SU-DHL-6 (cell line): ENCODE measurements around the gene CDC42EP4.

Source experiments
- H2AFZ ChIP-seq: fragments of 200-600 bp; sonication (generic); 2 replicates; pipeline ENCODE4 v1.6.1; 2014; ENCODE audit warnings: low read depth, mild to moderate bottlenecking, moderate library complexity, mixed read lengths, antibody characterized with exemption, low read length; ENCODE audit not compliant: severe bottlenecking
- H3F3A ChIP-seq: fragments of 200-600 bp; shearing (Covaris generic); 2 replicates; pipeline ENCODE4 v1.6.0; 2016; ENCODE audit warnings: antibody characterized with exemption, mild to moderate bottlenecking; ENCODE audit not compliant: insufficient read depth
- H3K27ac ChIP-seq: fragments of 200-600 bp; sonication (generic); 2 replicates; pipeline ENCODE4 v1.5.1; 2016; ENCODE audit warnings: low read depth, mild to moderate bottlenecking, low read length, moderate library complexity, mixed read lengths
- H3K27me3 ChIP-seq: fragments of 200-600 bp; sonication (generic), shearing (Covaris generic); 2 replicates; pipeline ENCODE4 v1.6.0; 2014; ENCODE audit warnings: mild to moderate bottlenecking, low read length
- H3K36me3 ChIP-seq: fragments of 200-600 bp; sonication (generic); 2 replicates; pipeline ENCODE4 v1.6.1; 2014; ENCODE audit warnings: mild to moderate bottlenecking, low read length, mixed read lengths
- H3K4me2 ChIP-seq: fragments of 300-600, 200-600 bp; shearing (Covaris generic), sonication (generic); 2 replicates; pipeline ENCODE4 v1.6.0; 2014; ENCODE audit warnings: low read length, low read depth, mild to moderate bottlenecking; ENCODE audit not compliant: poor library complexity, severe bottlenecking
- H3K4me3 ChIP-seq: fragments of 200-600 bp; sonication (generic); 2 replicates; pipeline ENCODE4 v1.5.1; 2014; ENCODE audit warnings: antibody characterized with exemption, low read length, mild to moderate bottlenecking, mixed read lengths; ENCODE audit not compliant: insufficient read depth, poor library complexity, severe bottlenecking
- H3K79me2 ChIP-seq: fragments of 200-600 bp; sonication (generic); 2 replicates; pipeline ENCODE4 v1.6.1; 2014; ENCODE audit warnings: mild to moderate bottlenecking, low read length, moderate library complexity; ENCODE audit not compliant: insufficient read depth
- H3K9ac ChIP-seq: fragments of 200-600 bp; sonication (generic); 2 replicates; pipeline ENCODE4 v1.7.0; 2014; ENCODE audit warnings: mild to moderate bottlenecking, low read length
- H3K9me2 ChIP-seq: fragments of 200-600 bp; sonication (generic); replicated peaks from 2 replicates; pipeline ENCODE4 v1.6.1; 2014; ENCODE audit warnings: low read length; ENCODE audit not compliant: insufficient read depth
- H3K9me3 ChIP-seq: fragments of 200-600 bp; sonication (generic); 2 replicates; pipeline ENCODE4 v1.6.1; 2014; ENCODE audit warnings: low read length, mixed read lengths; ENCODE audit not compliant: insufficient read depth
- H4K20me1 ChIP-seq: fragments of 200-600 bp; sonication (generic); 2 replicates; pipeline ENCODE4 v1.6.1; 2014; ENCODE audit warnings: low read depth, mild to moderate bottlenecking, antibody characterized with exemption, low read length, moderate library complexity, mixed read lengths
- CTCF ChIP-seq: fragments of 200-600 bp; sonication (generic); IDR thresholded peaks from one replicate; pipeline ENCODE4 v1.5.1; 2017; ENCODE audit warnings: antibody characterized with exemption, mild to moderate bottlenecking, low read length, moderate library complexity; ENCODE audit not compliant: insufficient read depth, poor library complexity, severe bottlenecking
- EZH2phosphoT487 ChIP-seq: fragments of 200-600 bp; sonication (generic), shearing (Covaris generic); conservative IDR thresholded peaks from 2 replicates; pipeline ENCODE4 v1.6.1; 2018; ENCODE audit warnings: mild to moderate bottlenecking, antibody characterized with exemption, low read length, moderate library complexity, mixed read lengths

The CDC42EP4 gene

GRCh38 chr17:73251871-73252270 is 59.9 kb downstream of the CDC42EP4 start:
- Histone ChIP-seq H3K36me3 (peaks cover 5% of the 10 kb centered on the region; the same call in 1 of the 2 replicates), H3K9ac (no peak overlapping the region), H4K20me1 (no peaks in the 10 kb centered on the region), H3K79me2 (no peaks in the 10 kb centered on the region), H3K9me3 (no peaks in the 10 kb centered on the region), H2AFZ (no peak overlapping the region), H3K4me3 (no peak overlapping the region), H3K4me2 (no peak overlapping the region), H3K9me2 (no peaks in the 10 kb centered on the region), H3K27ac (no peak overlapping the region), H3K27me3 (no peaks in the 10 kb centered on the region), H3F3A (no peaks in the 10 kb centered on the region)
- TF ChIP-seq EZH2phosphoT487: no peak
- TF ChIP-seq CTCF: no peak

GRCh38 chr17:73250851-73251640 is 60.8 kb downstream of the CDC42EP4 start:
- no peak overlapping the region for H2AFZ ChIP-seq
- H3K9me2 ChIP-seq: no peaks in the 10 kb centered on the region
- no peaks in the 10 kb centered on the region for H3K79me2 ChIP-seq
- H3K4me3 ChIP-seq: no peak overlapping the region
- no peak overlapping the region for H3K27ac ChIP-seq
- H3K9ac ChIP-seq: no peak overlapping the region
- no peaks in the 10 kb centered on the region for H3F3A ChIP-seq
- no peaks in the 10 kb centered on the region for H3K9me3 ChIP-seq
- peaks cover 7% of the 10 kb centered on the region; the same call in 1 of the 2 replicates for H3K36me3 ChIP-seq
- H3K27me3 ChIP-seq: no peaks in the 10 kb centered on the region
- H3K4me2 ChIP-seq: no peak overlapping the region
- TF ChIP-seq CTCF (no peak), EZH2phosphoT487 (no peak)
- no peaks in the 10 kb centered on the region for H4K20me1 ChIP-seq

- Histone ChIP-seq H3K9me2 (no peaks in the 10 kb centered on the region), H3K4me3 (no peak overlapping the region), H3K36me3 (peaks cover 11% of the 10 kb centered on the region; the same call in 1 of the 2 replicates), H3K9ac (no peak overlapping the region), H3F3A (0 out of 2 replicates have a peak, but pooled peaks cover 7% of the 10 kb centered on the region), H3K9me3 (no peaks in the 10 kb centered on the region), H4K20me1 (no peaks in the 10 kb centered on the region), H3K79me2 (no peaks in the 10 kb centered on the region), H2AFZ (no peak overlapping the region), H3K27me3 (no peaks in the 10 kb centered on the region), H3K4me2 (no peak overlapping the region), H3K27ac (no peak overlapping the region)
- TF ChIP-seq CTCF (no peak), EZH2phosphoT487 (no peak)
Observed at GRCh38 chr17:73249700-73250099, 62.1 kb downstream of the CDC42EP4 start.
